GM18861 (cell line): ENCODE data around the gene PLAC1.

ENCODE experiments used
- ATAC-seq: cut with Tn5 transposase; IDR thresholded peaks from one replicate; pipeline ENCODE4 v1.9.1; 2021; ENCODE audit not compliant: unreplicated experiment

The PLAC1 gene

GRCh38 chrX:134591502-134591901 lies 66.8 kb downstream of the PLAC1 start:
- no peak for ATAC-seq

DNA sequence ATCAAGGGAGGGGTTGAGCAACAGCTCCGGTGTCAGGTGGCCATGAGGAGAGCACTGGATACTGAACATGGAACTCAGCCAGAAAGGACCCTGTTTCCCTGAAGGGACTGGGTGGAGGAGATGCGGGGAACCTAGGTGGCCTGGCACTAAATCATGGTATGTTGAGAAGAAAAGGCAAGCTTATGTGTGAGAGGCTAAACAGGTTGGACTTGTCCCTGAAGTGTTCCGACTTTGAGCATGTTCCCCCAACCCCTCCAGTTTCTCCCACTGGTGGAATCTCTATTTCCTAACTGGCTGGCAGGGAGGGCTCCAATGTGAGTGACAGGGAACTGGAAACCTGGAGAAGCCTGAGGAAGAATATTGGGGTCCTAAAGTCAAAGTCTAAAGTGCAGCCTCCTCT lies 69.5 kb downstream of the PLAC1 start:
- no peak for ATAC-seq

- ATAC-seq: no peak
Measured at GRCh38 chrX:134580907-134581306, 77.4 kb downstream of the PLAC1 start.

DNA sequence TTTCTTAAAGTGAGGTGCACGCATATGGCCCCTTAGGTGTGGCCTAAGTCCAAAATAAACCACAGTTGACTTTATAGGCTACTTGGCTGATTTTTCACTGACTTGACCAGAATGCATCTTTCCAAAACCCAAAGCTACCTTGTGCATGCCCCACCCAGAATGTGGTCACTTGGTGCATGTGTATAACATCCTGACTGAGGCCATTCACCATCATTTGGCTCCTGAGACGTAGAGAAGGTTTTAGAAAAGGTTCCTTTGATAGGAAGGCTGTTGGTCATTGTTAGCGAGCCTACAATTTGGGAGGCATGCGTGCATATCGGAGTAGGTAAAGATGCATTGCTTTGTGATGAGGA lies 84.6 kb downstream of the PLAC1 start:
- ATAC-seq: no peak

DNA sequence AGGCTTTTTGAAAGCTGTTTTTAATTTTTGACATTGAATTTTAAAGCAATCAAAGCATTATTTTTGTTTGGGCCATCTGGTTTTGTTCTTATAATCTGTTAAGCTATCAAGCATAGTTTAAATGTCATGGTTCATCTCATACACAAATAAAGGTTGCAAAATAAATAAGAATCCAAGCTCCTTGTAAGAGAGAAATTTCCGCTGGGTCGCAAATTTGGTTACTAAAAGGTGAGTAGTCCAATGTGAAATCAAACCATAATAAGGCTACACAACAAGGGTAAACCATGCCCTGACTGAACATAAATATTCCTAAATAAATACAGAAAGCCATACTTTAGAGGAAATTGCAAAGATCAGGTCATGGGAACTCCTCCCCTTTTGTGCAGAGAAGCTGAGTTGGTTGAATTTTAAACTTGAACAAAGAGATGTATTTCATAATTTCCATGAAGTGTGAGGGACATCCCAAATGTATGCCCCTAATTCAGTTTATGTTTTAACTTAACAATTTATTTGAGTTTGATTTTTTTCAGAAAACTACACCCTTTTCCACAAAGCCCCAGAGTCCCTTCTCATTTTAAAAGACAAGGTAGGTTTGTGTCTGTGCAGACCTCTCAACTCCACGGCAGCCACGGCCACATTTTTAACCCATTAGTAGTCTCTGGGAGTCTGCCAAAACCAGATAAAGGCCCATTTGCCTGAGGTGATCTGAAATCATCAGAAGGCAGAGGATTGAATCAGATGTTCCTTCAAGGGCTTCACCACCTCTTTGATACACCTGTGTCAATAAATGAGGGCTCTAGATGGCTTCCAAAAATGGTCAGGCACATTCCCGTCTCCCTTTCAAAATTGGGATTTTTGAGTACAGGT lies 85.2 kb downstream of the PLAC1 start:
- ATAC-seq: no peak

- ATAC-seq: no peak
Measured at GRCh38 chrX:134571796-134572195, 86.5 kb downstream of the PLAC1 start.

- ATAC-seq: no peak
Measured at GRCh38 chrX:134570899-134571298, 87.4 kb downstream of the PLAC1 start.

DNA sequence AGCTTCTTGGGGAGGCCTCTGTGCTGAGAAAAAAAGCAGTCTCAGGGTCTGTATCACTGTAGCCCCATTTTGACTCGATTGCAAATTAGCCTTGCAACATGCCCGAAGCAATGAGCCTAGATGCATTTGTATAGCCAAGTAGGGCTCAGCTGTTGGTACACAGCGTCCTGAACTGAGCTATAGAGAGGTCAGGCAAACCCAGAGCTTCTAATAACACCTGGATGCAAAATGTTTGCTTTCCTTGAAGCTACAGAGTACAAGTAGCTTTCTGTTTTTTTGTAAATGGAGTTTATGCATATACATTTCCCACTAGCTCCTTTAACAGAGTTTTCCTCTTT lies 87.8 kb downstream of the PLAC1 start:
- ATAC-seq: no peak

- no peak for ATAC-seq
Measured at GRCh38 chrX:134569306-134569705, 89.0 kb downstream of the PLAC1 start.

DNA sequence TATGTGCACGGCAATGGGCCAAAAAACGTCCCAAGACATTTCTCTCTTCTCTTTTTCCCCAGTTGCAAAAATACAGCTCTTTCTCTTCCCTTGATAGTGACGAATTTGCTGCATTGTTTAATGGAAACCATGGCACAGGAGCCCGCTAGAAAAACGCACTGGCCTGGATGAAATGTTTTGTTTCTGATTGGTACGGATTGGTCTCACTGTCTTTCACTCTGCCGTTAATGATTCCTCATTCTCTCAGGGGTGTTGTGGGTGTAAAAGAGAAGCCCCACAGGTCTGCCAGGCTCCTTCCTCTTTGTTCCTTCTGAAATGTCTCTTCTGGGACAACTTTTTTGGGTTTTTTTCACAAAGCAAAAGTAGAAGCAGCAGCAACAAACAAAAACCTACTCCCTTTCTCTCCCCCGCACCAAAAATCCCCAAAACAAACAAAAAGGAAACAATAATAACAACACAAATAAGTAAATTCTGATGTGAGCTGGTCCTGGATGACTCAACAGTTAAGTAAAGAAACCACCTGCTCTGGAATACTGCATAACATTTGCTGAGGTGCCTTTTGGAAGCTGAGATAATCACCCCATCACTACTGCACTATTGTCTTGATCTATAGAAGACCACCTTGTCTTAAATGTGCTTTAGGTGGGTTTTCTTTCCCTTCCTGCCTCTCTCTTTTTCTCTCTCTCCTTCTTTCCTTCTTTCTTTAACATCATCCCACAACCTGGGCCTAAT lies 89.8 kb downstream of the PLAC1 start:
- no peak for ATAC-seq

DNA sequence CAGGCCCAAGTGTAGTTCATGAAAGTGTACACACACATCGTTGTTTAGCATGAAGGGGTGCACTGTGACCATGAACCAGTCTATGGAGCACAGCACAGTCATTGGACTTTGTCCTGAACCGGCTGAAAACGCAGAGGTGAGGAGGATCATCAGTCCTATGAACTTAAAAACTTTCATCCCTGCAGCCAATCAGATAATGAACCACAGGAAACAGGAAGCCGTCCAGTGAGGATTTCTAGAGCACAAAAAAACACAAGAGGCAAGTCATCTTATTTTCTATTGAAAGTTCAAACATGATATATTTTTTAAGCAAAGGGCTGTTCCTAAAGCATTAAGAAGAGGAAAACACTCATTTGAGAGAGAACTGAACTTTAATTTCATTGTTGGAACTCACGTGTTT lies 91.8 kb downstream of the PLAC1 start:
- ATAC-seq: no peak

DNA sequence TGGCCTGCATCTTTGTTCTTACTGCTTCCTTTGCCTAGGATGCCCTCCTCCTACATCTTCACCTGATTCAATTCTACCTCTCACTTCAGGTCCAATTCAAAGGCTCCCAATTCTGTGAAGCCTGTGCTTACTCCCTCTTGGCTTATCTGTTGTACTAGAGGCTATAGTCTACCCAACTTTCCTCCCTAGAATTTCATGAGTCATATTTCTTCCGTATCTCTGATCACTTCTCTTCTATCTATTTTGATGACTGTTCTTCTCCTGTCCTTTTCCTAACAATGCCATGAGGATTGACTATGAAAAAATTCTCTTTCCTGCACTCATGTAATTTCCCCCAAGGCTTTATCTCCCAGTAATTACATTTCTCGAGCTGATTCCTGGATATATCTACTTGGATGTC lies 96.3 kb downstream of the PLAC1 start:
- no peak for ATAC-seq

- no peak for ATAC-seq
Measured at GRCh38 chrX:134558133-134558532, 100.1 kb downstream of the PLAC1 start.

GRCh38 chrX:134554291-134554690 lies 104.0 kb downstream of the PLAC1 start:
- ATAC-seq: no peak

DNA sequence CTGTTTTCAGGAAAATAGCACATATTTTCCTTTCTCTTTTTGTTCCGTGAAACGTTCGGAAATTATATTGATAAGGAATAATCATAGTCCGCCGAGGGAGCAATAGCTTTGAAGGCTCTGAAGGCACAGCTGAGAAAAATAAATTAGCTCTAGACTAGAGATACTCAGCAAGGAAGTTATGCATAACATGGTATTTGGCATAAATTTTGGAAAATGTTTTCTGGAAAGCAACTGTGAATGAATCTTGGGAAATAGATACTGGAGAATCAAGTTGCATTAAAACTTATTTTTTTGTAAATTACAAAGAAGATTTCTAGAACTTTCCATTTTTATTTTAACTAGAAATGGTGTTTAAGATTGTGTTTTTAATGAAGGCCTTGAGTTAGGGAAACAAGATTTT lies 105.9 kb downstream of the PLAC1 start:
- ATAC-seq: no peak

GRCh38 chrX:134551376-134552048 lies 106.8 kb downstream of the PLAC1 start:
- ATAC-seq: no peak

DNA sequence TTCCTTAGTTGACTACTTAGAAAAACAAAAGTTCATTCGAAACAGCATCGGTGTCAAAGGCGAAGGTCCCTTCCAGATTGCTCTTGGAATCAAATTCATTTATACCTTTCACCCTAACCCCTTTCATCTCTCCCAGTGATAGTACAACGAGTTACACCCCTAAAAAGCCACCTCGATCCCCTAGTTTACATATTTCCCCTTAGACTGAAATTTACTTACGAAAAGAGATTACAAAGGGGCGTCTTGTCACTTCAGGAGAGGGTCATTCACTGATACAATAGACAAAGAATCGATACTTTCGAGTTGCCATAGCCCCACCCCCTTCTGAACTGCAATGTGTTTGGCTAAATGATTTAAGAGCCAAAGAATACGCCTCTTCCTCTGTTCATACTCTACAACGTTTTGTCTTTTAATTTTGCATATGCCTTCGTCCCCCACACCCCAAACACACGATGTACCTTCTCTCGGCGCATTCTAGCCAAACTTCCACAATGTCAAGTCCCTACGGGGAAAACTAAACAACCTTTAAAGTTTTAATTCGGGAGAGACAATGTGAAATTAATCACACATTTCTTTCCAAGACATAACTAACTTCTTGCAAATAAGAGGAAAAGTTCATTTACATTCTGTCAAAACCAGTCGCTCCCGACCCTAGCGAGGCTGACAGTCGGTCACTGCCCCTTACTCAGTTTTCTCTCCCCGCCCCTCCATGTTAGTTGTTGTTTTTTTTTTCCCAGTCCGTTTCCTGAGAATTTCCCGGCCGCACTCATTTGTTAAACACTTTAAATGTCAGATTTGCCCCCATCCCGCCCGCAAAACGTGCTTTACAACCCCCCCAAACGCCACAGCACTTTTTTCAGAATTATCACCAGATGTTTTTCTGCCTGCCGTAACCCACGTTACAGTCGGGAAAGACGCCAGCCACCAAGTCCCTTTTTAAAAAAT lies 109.7 kb downstream of the PLAC1 start:
- no peak for ATAC-seq

DNA sequence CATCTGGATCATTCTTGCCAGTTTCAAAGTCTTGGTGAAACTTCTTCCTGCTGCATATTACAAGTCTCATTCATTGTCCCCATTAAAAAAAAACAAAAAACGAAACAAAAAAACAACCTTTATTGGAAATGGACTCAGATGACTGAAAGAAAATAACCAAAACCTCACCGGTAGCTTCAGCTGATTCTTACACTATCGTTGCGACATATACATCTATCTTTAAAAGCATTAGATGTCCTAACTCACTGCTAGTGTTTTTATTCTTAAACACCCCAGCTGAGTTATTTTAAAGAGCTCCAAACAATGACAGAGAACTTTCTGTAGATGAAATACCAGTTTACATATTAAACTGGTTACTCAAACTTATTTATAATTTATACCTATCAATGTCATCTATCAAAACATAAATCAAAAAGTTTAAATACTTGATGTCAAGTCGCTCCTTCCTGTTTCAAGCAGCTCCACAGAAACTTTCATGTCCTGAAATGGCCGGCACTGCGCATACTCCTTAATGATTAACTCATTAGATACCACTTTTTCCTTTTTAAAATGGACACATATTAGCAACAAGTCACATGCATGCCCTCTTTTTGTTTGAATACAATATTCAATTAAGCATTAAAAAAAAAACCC lies 111.1 kb downstream of the PLAC1 start:
- no peak for ATAC-seq

DNA sequence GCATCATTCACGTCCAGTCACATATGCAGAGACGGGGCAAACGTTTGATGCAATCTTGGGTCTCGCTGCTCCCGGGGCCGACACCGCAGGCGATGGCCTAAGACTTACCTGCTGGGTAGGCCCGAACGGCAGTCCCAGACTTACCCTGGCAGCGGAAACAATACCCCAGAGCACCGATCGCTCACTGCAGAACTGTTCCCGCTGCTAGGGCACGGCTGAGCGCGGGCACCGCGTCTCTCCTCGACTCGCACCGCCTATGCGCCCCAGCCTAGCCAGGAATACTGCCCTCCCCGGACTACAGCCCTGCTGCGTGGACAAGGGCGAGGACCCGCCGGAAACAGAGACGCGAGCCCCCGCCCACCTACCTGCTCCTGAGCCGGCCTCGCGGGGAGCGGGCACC lies 112.1 kb downstream of the PLAC1 start:
- ATAC-seq: no peak

DNA sequence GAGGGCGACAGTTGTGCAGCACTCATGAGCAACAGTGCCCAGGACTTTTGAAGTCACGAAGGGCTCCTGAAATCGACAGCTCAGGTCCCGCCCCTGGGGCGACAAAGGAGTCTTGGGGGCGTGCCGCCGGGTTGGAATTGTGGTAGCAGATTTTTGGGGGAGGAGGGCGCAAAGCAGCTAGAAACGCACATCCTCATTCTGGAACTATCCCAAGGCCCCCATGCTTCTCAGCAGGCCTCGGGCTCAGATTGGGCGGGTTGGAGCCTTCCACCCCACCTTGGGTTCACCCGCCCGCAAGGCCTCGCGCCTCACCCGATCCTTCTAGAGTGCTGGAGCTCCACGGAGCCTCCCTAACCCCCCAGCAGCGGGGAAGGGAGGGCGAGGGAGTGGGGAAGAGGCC lies 112.8 kb downstream of the PLAC1 start:
- no peak for ATAC-seq
